ENCODE data around the gene CDH4. TPM values are rescaled to one million over a fixed set of nuclear protein-coding genes. Genes with fewer than 3 reads are reported as not detected.

CDH4 gene
- total and polyA plus RNA-seq, 10 donors, result 0.30 to 20.1 (median 7.7) TPM

GRCh38 chr20:61625246-61625645, 373.2 kb downstream of the CDH4 start:
- no peaks in the 10 kb centered on the region for H3K27me3 ChIP-seq (replicated peaks in 1 of 7)
- H3K4me1 ChIP-seq, result no peaks in the 10 kb centered on the region
- H3K36me3 ChIP-seq, result no peaks in the 10 kb centered on the region
- H3K27ac ChIP-seq, result no peak overlapping the region
- peaks cover 0 to 28% (median 0%) of the 10 kb centered on the region in 8 donors for H3K9me3 ChIP-seq
- no peak for DNase-seq
- intact Hi-C loops (cut with DNase I; ENCODE audit: low total_unique reads), result no loop called here
- TF ChIP-seq CTCF (IDR thresholded peaks at IDR 0.05 in 8 of 11, conservative IDR thresholded peaks at IDR 0.05 in 3 of 11) (no peak), POLR2A (IDR thresholded peaks at IDR 0.05) (no peak), POLR2AphosphoS5 (IDR thresholded peaks at IDR 0.05) (no peak)
- WGBS, 5 donors, result 82 to 91% (median 86%) methylated on average over 8 of the region's 8 CpGs
- H3K4me3 ChIP-seq, result no peak overlapping the region

- intact Hi-C loops (cut with DNase I; ENCODE audit: low total_unique reads), result no loop called here
- Histone ChIP-seq H3K9me3 (peaks cover 0 to 28% (median 0%) of the 10 kb centered on the region in 8 donors), H3K27ac (no peak overlapping the region), H3K36me3 (no peaks in the 10 kb centered on the region), H3K27me3 (replicated peaks in 1 of 7) (no peaks in the 10 kb centered on the region), H3K4me1 (no peaks in the 10 kb centered on the region), H3K4me3 (no peak overlapping the region)
- no peak for DNase-seq
- no peak for TF ChIP-seq CTCF (IDR thresholded peaks at IDR 0.05 in 8 of 11, conservative IDR thresholded peaks at IDR 0.05 in 3 of 11)
- TF ChIP-seq POLR2AphosphoS5 (IDR thresholded peaks at IDR 0.05), result no peak
- TF ChIP-seq POLR2A (IDR thresholded peaks at IDR 0.05), result no peak
- WGBS, 5 donors, result 56 to 86% (median 79%) methylated on average over 12 of the region's 12 CpGs
Measured at GRCh38 chr20:61626412-61626811, 374.4 kb downstream of the CDH4 start.

- WGBS, 5 donors, result 75 to 82% (median 81%) methylated on average over 26 to 27 of the region's 27 CpGs
- H3K27me3 ChIP-seq (replicated peaks in 1 of 7), result no peaks in the 10 kb centered on the region
- H3K4me1 ChIP-seq, result no peaks in the 10 kb centered on the region
- H3K9me3 ChIP-seq, result peaks cover 0 to 26% (median 0%) of the 10 kb centered on the region in 8 donors
- intact Hi-C loops (cut with DNase I; ENCODE audit: low total_unique reads), result no loop called here
- no peak for DNase-seq
- TF ChIP-seq POLR2A (IDR thresholded peaks at IDR 0.05) (no peak), POLR2AphosphoS5 (IDR thresholded peaks at IDR 0.05) (no peak), CTCF (IDR thresholded peaks at IDR 0.05 in 8 of 11, conservative IDR thresholded peaks at IDR 0.05 in 3 of 11) (no peak)
- no peak overlapping the region for H3K27ac ChIP-seq
- H3K36me3 ChIP-seq, result no peaks in the 10 kb centered on the region
- H3K4me3 ChIP-seq, result no peak overlapping the region
Measured at GRCh38 chr20:61627791-61628415, 375.8 kb downstream of the CDH4 start.

- no peaks in the 10 kb centered on the region for H3K4me1 ChIP-seq
- no peak for TF ChIP-seq CTCF (IDR thresholded peaks at IDR 0.05 in 8 of 11, conservative IDR thresholded peaks at IDR 0.05 in 3 of 11)
- TF ChIP-seq POLR2A (IDR thresholded peaks at IDR 0.05), result no peak
- TF ChIP-seq POLR2AphosphoS5 (IDR thresholded peaks at IDR 0.05), result no peak
- no peak overlapping the region for H3K4me3 ChIP-seq
- intact Hi-C loops (cut with DNase I; ENCODE audit: low total_unique reads), result no loop called here
- H3K36me3 ChIP-seq, result no peaks in the 10 kb centered on the region
- no peak overlapping the region for H3K27ac ChIP-seq
- peaks cover 0 to 21% (median 0%) of the 10 kb centered on the region in 8 donors for H3K9me3 ChIP-seq
- H3K27me3 ChIP-seq (replicated peaks in 1 of 7), result no peaks in the 10 kb centered on the region
- 63 to 89% (median 73%) methylated on average over 5 to 10 of the region's 10 CpGs for WGBS, 5 donors
- DNase-seq, result no peak
Measured at GRCh38 chr20:61628480-61628879, 376.4 kb downstream of the CDH4 start.
